ENCODE results near the gene ANKRD10. TPM values are rescaled to one million over a fixed set of nuclear protein-coding genes. Genes with fewer than 3 reads are reported as not detected.

Gene ANKRD10
- total and polyA plus RNA-seq, 2 experiments from 2014 or later = 250 to 277 TPM

GRCh38 chr13:110894086-110894485, 20.8 kb downstream of the ANKRD10 start:
- Mint-ChIP-seq H3K27me3 (ENCODE audit: insufficient read depth, low read depth, poor library complexity) (no peaks in the 10 kb centered on the region), H3K4me1 (peaks cover 5% of the 10 kb centered on the region; the same call in 2 of the 3 replicates), H3K27ac (peak overlapping the region; percentile 89), H3K9me3 (no peaks in the 10 kb centered on the region), H3K36me3 (ENCODE audit: low read depth) (peaks cover 56% of the 10 kb centered on the region), H3K4me3 (no peak overlapping the region)
- Histone ChIP-seq H3K9me2 (ENCODE audit: insufficient read depth) (no peaks in the 10 kb centered on the region), H3K79me2 (replicated peaks; ENCODE audit: insufficient read depth) (peaks cover 29% of the 10 kb centered on the region), H3K4me1 (ENCODE audit: insufficient read depth) (no peaks in the 10 kb centered on the region), H3K36me3 (ENCODE audit: insufficient read depth) (peaks cover 14% of the 10 kb centered on the region), H3F3A (replicated peaks; ENCODE audit: low read depth) (peaks cover 5% of the 10 kb centered on the region; the same call in 1 of the 2 replicates), H4K20me1 (replicated peaks; ENCODE audit: insufficient read depth) (peaks cover 26% of the 10 kb centered on the region), H3K4me2 (no peak overlapping the region), H3K4me3 (no peak overlapping the region), H3K27ac (ENCODE audit: low read depth) (peak overlapping the region; percentile 71), H2AFZ (no peak overlapping the region), H3K27me3 (ENCODE audit: insufficient read depth) (no peaks in the 10 kb centered on the region)
- ATAC-seq = no peak
- TF ChIP-seq POLR2AphosphoS5 (IDR thresholded peaks at IDR 0.05; ENCODE audit: low read depth) = no peak
- no peak for TF ChIP-seq EZH2 (IDR thresholded peaks at IDR 0.05; ENCODE audit: low read depth, unreplicated experiment)
- no peak for TF ChIP-seq ZNF114 (CRISPR knock-in tag; IDR thresholded peaks at IDR 0.05)
- TF ChIP-seq, protein P1, sequence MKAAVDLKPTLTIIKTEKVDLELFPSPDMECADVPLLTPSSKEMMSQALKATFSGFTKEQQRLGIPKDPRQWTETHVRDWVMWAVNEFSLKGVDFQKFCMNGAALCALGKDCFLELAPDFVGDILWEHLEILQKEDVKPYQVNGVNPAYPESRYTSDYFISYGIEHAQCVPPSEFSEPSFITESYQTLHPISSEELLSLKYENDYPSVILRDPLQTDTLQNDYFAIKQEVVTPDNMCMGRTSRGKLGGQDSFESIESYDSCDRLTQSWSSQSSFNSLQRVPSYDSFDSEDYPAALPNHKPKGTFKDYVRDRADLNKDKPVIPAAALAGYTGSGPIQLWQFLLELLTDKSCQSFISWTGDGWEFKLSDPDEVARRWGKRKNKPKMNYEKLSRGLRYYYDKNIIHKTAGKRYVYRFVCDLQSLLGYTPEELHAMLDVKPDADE (IDR thresholded peaks at IDR 0.05) = no peak
- TF ChIP-seq JUNB (IDR thresholded peaks at IDR 0.05; ENCODE audit: unreplicated experiment) = no peak
- no peak for TF ChIP-seq NANOG (IDR thresholded peaks at IDR 0.05; ENCODE audit: borderline replicate concordance)
- no peak for TF ChIP-seq EZH2phosphoT487 (IDR thresholded peaks at IDR 0.05; ENCODE audit: unreplicated experiment)
- TF ChIP-seq, protein P2, sequence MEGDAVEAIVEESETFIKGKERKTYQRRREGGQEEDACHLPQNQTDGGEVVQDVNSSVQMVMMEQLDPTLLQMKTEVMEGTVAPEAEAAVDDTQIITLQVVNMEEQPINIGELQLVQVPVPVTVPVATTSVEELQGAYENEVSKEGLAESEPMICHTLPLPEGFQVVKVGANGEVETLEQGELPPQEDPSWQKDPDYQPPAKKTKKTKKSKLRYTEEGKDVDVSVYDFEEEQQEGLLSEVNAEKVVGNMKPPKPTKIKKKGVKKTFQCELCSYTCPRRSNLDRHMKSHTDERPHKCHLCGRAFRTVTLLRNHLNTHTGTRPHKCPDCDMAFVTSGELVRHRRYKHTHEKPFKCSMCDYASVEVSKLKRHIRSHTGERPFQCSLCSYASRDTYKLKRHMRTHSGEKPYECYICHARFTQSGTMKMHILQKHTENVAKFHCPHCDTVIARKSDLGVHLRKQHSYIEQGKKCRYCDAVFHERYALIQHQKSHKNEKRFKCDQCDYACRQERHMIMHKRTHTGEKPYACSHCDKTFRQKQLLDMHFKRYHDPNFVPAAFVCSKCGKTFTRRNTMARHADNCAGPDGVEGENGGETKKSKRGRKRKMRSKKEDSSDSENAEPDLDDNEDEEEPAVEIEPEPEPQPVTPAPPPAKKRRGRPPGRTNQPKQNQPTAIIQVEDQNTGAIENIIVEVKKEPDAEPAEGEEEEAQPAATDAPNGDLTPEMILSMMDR (conservative IDR thresholded peaks at IDR 0.05; ENCODE audit: low read depth in 2 of 2) = no peak
- TF ChIP-seq STAT1 (IDR thresholded peaks at IDR 0.05; ENCODE audit: unreplicated experiment) = no peak
- TF ChIP-seq ZNF331 (CRISPR knock-in tag; IDR thresholded peaks at IDR 0.05; ENCODE audit: low read depth) = no peak
- TF ChIP-seq, protein P3, sequence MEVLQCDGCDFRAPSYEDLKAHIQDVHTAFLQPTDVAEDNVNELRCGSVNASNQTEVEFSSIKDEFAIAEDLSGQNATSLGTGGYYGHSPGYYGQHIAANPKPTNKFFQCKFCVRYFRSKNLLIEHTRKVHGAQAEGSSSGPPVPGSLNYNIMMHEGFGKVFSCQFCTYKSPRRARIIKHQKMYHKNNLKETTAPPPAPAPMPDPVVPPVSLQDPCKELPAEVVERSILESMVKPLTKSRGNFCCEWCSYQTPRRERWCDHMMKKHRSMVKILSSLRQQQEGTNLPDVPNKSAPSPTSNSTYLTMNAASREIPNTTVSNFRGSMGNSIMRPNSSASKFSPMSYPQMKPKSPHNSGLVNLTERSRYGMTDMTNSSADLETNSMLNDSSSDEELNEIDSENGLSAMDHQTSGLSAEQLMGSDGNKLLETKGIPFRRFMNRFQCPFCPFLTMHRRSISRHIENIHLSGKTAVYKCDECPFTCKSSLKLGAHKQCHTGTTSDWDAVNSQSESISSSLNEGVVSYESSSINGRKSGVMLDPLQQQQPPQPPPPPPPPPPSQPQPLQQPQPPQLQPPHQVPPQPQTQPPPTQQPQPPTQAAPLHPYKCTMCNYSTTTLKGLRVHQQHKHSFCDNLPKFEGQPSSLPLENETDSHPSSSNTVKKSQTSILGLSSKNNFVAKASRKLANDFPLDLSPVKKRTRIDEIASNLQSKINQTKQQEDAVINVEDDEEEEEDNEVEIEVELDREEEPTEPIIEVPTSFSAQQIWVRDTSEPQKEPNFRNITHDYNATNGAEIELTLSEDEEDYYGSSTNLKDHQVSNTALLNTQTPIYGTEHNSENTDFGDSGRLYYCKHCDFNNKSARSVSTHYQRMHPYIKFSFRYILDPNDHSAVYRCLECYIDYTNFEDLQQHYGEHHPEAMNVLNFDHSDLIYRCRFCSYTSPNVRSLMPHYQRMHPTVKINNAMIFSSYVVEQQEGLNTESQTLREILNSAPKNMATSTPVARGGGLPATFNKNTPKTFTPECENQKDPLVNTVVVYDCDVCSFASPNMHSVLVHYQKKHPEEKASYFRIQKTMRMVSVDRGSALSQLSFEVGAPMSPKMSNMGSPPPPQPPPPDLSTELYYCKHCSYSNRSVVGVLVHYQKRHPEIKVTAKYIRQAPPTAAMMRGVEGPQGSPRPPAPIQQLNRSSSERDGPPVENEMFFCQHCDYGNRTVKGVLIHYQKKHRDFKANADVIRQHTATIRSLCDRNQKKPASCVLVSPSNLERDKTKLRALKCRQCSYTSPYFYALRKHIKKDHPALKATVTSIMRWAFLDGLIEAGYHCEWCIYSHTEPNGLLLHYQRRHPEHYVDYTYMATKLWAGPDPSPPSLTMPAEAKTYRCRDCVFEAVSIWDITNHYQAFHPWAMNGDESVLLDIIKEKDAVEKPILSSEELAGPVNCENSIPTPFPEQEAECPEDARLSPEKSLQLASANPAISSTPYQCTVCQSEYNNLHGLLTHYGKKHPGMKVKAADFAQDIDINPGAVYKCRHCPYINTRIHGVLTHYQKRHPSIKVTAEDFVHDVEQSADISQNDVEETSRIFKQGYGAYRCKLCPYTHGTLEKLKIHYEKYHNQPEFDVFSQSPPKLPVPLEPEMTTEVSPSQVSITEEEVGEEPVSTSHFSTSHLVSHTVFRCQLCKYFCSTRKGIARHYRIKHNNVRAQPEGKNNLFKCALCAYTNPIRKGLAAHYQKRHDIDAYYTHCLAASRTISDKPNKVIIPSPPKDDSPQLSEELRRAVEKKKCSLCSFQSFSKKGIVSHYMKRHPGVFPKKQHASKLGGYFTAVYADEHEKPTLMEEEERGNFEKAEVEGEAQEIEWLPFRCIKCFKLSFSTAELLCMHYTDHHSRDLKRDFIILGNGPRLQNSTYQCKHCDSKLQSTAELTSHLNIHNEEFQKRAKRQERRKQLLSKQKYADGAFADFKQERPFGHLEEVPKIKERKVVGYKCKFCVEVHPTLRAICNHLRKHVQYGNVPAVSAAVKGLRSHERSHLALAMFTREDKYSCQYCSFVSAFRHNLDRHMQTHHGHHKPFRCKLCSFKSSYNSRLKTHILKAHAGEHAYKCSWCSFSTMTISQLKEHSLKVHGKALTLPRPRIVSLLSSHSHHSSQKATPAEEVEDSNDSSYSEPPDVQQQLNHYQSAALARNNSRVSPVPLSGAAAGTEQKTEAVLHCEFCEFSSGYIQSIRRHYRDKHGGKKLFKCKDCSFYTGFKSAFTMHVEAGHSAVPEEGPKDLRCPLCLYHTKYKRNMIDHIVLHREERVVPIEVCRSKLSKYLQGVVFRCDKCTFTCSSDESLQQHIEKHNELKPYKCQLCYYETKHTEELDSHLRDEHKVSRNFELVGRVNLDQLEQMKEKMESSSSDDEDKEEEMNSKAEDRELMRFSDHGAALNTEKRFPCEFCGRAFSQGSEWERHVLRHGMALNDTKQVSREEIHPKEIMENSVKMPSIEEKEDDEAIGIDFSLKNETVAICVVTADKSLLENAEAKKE (CRISPR knock-in tag; IDR thresholded peaks at IDR 0.05) = no peak
- DNase-seq (ENCODE audit: low spot score) = no peak
